A549 treated with Mapracorat at 1 μM for 4 hours (cell line): Measurements from ENCODE around the gene MT1A. TPM values are rescaled to one million over a fixed set of nuclear protein-coding genes. Genes with fewer than 3 reads are reported as not detected.

ENCODE experiments used
- total RNA-seq: library from RNA; stranded (reverse); fragments of 200-300 nt; extraction: Qiagen RNA extraction; gene quantifications from 5 replicates; pipeline ENCODE4 v1.2.3, GENCODE V29; 2022

MT1A gene
- total RNA-seq, result 20.9 to 34.1 TPM (median 28.8 TPM) in 5 replicates

DNA sequence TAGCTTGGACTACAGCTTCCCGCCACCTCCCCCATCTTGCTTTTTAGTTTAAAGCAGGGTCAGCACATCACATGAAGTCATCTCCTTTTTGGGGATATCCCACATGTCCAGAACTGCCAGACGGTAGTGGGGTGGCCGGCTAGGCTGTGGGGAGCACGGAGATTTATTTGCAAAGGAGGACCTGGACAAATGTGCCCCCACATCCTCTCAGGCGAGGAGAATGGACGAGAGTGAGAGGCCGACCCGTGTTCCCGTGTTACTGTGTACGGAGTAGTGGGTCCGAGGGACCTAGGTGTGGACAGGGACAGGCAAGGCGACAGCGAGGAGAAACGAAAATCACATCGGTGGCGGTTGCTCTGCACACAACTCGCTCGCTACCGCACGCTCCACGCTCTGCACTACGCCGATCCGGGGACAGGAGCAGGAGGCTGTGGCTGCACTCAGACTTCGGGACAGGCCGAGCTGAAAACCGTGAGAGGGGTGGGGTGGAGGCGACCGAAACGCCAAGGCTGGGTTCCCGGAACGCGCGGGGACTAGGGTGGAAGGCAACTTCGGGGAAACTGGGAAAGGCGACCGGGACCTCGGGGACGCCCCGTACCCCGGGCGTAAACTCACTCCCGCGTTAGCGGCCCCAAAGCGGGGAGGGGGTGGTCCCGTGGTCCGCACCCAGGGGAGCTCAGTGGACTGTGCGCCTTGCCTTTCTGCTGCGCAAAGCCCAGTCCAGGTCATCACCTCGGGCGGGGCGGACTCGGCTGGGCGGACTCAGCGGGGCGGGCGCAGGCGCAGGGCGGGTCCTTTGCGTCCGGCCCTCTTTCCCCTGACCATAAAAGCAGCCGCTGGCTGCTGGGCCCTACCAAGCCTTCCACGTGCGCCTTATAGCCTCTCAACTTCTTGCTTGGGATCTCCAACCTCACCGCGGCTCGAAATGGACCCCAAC, at the start of gene MT1A:
Gene MT1A (plus strand): TSS at position 853 of the 937 bp plus-strand sequence. CDS start 73 bp downstream, at position 926.

DNA sequence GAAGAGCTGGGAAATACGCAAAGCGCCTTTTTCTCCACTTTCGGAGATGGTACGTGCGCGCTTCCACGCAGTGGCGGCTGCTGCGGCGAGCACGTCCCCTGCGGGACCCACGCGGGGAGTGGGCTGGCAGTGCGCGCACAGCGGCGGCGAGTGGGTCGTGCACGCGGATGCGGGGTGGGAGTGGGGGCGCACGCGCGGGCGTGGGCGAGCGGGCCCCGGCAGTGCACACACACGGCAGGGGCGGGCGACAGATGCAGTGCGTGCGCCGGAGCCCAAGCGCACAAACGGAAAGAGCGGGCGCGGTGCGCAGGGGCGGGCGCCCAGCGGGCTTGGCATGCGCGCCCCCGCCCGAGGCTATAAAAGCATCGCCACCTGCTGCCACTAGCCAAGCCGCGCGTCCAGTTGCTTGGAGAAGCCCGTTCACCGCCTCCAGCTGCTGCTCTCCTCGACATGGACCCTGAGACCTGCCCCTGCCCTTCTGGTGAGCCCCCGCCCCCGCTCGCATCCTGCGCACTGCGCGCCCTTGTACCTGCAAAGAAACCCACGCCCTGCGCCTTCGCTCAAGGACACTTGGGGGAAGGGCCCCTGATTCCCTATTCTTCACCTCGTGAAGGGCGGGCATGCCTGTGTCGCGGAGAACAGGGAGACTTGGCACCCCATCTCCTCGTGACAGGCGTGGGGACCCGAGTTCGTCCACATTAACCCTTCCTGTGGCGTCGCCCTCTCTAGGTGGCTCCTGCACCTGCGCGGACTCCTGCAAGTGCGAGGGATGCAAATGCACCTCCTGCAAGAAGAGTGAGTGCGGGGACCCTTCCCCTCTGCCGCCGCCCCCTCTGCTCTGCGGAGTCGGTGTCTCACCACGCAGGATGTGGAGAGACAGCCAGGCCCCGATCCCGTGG, 49.1 kb upstream of the MT1A start, which contains the start of gene MT3:
Gene MT3 (plus strand): TSS at position 388 of the 899 bp plus-strand sequence. CDS start 63 bp downstream, at position 451.

DNA sequence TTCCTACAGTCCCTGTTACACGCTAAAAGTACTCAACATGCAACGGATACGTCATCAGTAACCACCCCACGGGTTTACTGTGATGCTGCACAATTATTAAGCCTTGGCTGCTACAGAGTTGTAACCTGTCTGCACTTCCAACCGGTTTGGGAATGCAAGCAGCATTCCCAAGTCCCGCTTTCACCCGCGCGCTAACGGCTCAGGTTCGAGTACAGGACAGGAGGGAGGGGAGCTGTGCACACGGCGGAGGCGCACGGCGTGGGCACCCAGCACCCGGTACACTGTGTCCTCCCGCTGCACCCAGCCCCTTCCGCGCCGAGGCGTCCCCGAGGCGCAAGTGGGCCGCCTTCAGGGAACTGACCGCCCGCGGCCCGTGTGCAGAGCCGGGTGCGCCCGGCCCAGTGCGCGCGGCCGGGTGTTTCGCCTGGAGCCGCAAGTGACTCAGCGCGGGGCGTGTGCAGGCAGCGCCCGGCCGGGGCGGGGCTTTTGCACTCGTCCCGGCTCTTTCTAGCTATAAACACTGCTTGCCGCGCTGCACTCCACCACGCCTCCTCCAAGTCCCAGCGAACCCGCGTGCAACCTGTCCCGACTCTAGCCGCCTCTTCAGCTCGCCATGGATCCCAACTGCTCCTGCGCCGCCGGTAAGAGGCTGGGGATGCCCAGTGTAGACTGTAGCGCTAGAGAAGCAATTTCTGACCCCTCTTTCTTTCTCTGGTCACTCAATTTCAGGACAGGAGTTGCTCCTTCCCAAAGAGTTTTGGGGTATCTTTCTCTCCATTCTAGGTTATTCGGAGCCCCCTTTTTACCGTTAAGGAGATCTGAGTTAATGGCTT, 30.2 kb upstream of the MT1A start, which contains the start of gene MT2A:
Gene MT2A (plus strand): TSS at position 542 of the 833 bp plus-strand sequence. CDS start 72 bp downstream, at position 614.

DNA sequence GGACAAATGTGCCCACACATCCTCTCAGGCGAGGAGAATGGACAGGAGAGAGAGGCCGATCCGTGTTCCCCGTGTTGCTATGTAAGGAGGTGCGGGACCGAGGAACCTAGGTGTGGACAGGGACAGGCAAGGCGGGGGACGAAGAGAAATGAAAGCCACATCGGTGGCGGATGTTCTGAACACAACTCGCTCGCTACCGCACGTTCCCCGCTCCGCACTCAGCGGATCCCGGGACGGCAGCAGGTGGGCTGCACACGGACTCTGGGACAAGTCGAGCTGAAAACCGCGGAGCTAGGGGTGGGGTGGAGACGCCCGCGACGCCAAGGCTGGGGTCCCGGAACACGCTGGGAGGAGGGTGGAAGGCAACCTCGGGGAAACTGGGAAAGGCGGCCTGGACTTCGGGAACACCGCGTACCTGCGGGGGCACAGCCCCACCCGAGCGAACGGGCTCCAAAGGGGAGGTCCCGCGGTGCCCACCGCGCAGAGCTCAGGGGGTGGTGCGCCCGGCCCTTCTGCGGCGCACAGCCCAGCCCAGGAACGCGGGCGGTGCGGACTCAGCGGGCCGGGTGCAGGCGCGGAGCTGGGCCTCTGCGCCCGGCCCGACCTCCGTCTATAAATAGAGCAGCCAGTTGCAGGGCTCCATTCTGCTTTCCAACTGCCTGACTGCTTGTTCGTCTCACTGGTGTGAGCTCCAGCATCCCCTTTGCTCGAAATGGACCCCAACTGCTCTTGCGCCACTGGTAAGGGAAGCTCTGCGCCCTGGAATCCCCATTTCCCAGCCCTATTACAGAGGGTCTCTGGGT, 13.1 kb upstream of the MT1A start, which contains the start of gene MT1E:
Gene MT1E (plus strand): TSS at position 642 of the 803 bp plus-strand sequence. CDS start 71 bp downstream, at position 713.

DNA sequence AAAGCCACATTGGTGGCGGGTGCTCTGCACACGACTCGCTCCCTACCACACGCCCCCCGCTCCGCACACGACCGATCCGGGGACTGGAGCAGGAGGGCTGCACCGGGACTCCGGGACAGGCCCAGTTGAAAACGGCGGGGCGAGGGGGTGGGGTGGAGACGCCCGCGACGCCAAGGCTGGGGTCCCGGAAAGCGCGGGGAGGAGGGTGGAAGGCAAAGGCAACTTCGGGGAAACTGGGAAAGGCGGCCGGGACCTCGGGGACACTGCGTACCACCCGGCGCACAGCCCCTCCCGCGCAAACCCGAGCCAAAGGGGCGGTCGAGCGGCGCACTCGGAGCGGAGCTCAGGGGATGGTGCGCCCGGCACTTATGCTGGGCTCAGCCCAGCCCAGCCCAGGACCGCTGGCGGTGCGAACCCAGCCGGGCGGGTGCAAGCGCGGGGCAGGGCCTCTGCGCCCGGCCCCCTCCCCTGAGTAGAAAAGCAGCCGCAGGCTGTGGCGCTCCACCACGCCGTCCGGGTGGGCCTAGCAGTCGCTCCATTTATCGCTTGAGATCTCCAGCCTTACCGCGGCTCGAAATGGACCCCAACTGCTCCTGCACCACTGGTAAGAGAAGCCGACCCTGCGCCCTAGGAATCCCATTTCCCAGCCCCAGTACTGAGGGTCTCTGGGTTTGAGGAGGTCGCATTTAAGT, 6.2 kb upstream of the MT1A start, which contains the start of gene MT1M:
Gene MT1M (plus strand): TSS at position 504 of the 692 bp plus-strand sequence. CDS start 73 bp downstream, at position 577.

DNA sequence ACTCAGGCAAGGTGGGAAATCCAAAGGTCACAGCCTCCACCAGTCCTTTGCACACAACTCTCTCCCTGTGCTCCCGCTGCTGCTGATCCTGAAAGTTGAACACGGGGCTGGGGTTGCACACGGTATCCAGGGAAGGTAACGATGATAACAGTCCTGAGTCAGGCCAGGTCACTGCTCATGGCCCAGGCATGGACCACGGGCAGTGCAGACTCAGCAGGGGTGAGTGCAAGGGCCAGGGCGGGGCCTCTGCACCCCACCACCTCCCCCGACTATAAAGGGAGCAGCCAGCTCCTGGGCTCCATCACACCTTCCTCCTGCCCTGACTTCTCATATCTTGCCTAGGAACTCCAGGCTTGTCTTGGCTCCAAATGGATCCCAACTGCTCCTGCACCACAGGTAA, 13.1 kb downstream of the MT1A start, which contains the start of gene MT1B:
Gene MT1B (plus strand): TSS at position 301 of the 400 bp plus-strand sequence. CDS start 68 bp downstream, at position 369.

DNA sequence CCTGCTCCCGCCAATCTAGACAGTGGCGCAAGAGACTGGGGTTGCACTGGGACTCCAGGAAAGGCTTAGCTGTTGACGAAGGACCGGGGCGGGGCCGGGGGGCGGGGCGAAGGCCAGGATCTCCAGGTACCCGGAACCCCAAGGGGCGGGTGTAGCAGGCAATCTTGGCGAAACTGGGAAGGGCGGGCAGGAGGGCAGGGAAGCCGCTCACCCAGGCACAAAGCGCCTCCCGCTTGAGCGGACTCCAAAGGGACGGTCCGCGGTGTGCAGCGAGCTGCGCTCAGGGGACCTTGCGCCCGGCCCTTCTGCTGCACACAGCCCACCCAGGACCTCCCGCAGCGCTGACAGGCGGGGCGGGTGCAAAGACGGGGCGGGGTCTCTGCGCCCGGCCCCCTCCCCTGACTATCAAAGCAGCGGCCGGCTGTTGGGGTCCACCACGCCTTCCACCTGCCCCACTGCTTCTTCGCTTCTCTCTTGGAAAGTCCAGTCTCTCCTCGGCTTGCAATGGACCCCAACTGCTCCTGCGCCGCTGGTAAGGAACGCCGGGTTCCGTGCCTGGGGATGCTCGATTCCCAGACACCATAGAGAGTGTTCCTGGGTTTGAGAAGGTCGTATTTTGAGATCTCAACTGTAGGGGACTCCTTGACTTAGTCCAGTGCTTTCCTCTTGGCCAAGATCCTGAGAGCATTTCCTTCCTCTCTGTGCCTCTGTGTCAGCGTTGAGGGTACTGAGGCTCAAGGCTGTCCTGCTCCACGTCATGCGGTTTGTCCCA, 19.3 kb downstream of the MT1A start, which contains the start of gene MT1F:
Gene MT1F (plus strand): TSS at position 405 of the 772 bp plus-strand sequence. CDS start 100 bp downstream, at position 505.

DNA sequence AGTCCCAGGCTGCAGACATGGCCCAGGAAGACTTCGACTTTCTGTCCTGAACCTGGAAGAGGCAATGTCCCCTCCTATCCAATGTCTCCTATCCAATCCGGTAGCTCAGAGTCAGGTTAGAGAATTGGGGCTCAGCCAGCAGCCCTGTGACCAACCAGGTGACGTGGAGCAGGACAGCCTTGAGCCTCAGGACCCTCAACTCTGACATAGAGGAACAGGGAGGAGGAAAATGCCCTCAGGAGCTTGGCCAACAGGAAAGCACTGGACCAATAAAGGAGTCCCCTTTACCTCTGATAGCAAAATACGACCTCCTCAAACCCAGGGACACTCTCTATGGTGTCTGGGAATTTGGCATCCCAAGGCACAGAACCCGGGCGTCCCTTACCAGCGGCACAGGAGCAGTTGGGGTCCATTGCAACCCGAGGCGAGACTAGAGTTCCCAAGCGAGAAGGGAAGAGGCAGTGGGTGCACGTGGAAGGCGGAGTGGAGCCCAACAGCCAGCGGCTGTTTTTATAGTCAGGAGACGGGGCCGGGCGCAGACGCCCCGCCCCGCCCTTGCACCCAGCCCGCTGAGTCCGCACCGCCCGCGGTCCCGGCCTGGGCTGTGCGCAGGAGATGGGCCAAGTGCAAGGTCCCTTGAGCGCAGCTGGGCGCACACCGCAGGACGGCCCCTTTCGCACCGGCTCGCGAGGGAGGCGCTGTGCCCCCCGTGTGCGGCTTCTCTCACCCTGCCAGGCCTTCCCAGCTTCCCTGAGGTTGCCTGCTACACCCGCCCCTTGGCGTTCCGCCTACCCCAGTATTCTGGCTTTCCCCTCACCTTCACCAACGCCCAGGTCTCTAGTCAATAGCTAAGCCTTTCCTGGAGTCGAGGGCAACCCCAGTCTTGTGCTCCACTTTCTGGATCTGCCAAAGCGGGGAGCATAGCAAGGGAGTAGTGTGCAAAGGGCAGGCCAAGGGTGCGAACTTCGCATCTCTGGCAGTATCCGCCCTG, 29.4 kb downstream of the MT1A start, which contains the start of gene MT1G:
Gene MT1G (minus strand): TSS at position 485 of the 991 bp plus-strand sequence. CDS start 72 bp downstream, at position 413.

DNA sequence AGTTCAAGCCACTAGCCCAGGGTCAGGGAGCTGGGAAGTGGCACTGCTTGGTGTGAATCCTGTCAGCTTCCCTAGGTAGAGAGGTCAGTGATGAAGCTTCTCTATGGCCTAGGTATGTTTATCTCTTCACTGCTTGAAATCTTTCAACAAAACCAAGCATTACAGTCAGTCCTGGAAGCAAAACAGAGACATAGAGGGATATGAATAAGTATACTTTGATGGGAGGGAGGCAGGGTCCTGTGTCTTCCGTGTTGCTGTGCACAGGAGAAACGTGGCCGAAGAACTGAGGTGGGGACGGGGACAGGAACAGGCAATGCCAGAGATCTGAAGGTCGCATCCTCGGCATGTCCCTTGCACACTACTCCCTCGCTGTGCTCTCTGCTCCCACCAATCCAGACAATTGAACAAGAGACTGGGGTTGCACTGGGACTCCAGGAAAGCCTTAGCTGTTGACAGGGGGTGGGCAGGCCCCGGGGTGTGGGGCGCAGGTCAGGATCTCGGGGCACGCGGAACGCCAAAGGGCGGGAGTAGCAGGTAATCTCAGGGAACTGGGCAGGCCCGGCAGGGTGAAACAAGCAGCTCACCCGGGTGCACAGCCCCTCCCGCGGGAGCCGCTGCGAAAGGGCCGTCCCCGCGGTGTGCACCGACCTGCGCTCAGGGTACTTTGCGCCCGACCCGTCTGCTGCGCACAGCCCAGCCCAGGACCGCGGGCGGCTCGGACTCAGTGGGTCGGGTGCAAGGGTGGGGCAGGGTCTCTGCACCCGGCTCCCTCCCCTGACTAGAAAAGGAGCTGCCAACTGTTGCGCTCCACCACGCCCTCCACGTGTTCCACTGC, 30.8 kb downstream of the MT1A start, which contains the start of gene MT1H:
Gene MT1H (plus strand): TSS at position 810 of the 835 bp plus-strand sequence. CDS start 71 bp downstream, outside the sequence.

DNA sequence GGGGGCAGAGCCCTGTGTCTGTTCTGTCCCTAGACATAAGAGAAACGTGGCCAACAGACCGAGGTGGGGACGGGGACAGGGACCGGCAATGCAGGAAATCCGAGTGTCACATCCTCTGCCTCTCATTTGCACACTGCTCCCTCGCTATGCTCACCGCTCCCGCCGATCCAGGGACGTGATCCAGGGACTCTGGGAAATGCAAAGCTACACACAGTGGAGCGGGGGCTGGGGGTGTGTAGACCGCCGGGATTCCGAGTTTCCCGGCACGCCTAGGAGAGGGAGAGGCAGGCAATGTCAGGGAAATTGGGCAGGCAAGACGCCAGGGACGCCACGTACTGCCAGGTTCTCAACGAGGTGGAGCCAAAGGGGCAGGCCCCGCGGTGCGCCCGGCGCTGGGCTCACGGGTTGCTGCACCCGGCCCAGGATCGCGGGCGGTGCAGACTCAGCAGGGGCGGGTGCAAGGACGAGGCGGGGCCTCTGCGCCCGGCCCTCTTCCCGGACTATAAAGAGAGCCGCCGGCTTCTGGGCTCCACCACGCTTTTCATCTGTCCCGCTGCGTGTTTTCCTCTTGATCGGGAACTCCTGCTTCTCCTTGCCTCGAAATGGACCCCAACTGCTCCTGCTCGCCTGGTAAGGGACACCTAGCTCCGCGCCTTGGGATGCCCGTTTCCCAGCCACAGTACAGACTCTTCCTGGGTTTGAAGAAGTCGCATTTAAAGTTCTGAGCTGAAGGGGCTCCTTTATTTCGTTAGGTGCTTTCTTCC, 43.7 kb downstream of the MT1A start, which contains the start of gene MT1X:
Gene MT1X (plus strand): TSS at position 532 of the 764 bp plus-strand sequence. CDS start 71 bp downstream, at position 603.

Other genes starting within 250 kb of the MT1A start
- 60.1 to 73.6 TPM (median 67.2 TPM) in 5 replicates for gene AMFR, start 213.1 kb upstream of the MT1A start, total RNA-seq
- gene NUDT21, start 187.3 kb upstream of the MT1A start, total RNA-seq, result 99.1 to 127 TPM (median 121 TPM) in 5 replicates
- gene OGFOD1, start 187.1 kb upstream of the MT1A start, total RNA-seq, result 66.1 to 90.4 TPM (median 77.6 TPM) in 5 replicates
- 16.4 to 24.9 TPM (median 21.6 TPM) in 5 replicates for gene BBS2, start 118.6 kb upstream of the MT1A start, total RNA-seq
- gene MT4, start 73.6 kb upstream of the MT1A start, total RNA-seq, result not detected in 5 replicates
- gene MT3, start 49.1 kb upstream of the MT1A start, total RNA-seq, result 0.29 to 0.64 TPM (median 0.48 TPM) in 3 of 5 replicates, not detected in the others
- 1,681 to 2,830 TPM (median 2,314 TPM) in 5 replicates for gene MT2A, start 30.1 kb upstream of the MT1A start, total RNA-seq
- not detected in 5 replicates for gene MT1E, start 12.9 kb upstream of the MT1A start, total RNA-seq
- not detected in 5 replicates for gene MT1M, start 6.0 kb upstream of the MT1A start, total RNA-seq
- gene MT1B, start 13.2 kb downstream of the MT1A start, total RNA-seq, result 0.54 to 0.70 TPM (median 0.61 TPM) in 3 of 5 replicates, not detected in the others
- gene MT1F, start 19.3 kb downstream of the MT1A start, total RNA-seq, result 17.4 to 29.3 TPM (median 19.9 TPM) in 5 replicates
- gene MT1G, start 29.4 kb downstream of the MT1A start, total RNA-seq, result not detected in 5 replicates
- gene MT1H, start 31.1 kb downstream of the MT1A start, total RNA-seq, result not detected in 5 replicates
- 443 to 894 TPM (median 703 TPM) in 5 replicates for gene MT1X, start 43.8 kb downstream of the MT1A start, total RNA-seq
- gene NUP93, start 91.5 kb downstream of the MT1A start, total RNA-seq, result 87.9 to 108 TPM (median 101 TPM) in 5 replicates
- gene SLC12A3, start 226.5 kb downstream of the MT1A start, total RNA-seq, result not detected in 5 replicates